ELR (cell line): Measurements from ENCODE around the gene EML6.
"Not testable (repeated sequence)": the region's sequence is repeated elsewhere in the genome, so short reads cannot be mapped to it uniquely, and the experiment has no call there.

ENCODE experiments used
- DNase-seq: peaks from one replicate; pipeline ENCODE4 v3.0.0-alpha.2; 2015; ENCODE audit warnings: low read depth

The EML6 gene

GRCh38 chr2:54967269-54967668 lies 243.8 kb downstream of the EML6 start:
- DNase-seq: no peak

DNA sequence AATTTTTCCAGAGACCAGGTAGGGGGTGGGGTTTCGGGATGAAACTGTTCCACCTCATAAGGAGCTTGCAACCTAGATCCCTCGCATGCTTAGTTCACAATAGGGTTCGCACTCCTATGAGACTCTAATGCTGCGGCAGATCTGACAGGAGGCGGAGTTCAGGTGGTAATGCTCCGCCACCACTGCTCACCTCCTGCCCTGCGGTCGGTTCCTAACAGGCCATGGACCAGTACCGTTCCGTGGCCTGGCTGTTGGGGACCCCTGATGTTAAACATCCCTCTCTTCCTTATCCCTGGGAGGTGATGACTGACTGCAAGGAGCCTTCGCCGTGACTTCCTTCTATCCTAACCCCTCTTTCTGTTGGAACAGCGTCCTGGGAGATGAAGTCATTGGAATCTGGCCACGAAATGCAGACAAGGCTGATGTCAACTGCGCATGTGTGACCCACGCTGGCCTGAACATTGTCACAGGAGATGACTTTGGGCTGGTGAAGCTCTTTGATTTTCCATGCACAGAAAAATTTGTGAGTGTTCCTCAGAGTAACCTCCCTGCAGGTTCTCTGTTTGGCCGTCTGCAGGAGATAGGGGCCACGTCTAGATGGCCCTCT lies 244.4 kb downstream of the EML6 start:
- no peak for DNase-seq

GRCh38 chr2:54968561-54969218 lies 245.2 kb downstream of the EML6 start:
- DNase-seq: no peak

GRCh38 chr2:54969295-54969939 lies 246.0 kb downstream of the EML6 start:
- no peak for DNase-seq

DNA sequence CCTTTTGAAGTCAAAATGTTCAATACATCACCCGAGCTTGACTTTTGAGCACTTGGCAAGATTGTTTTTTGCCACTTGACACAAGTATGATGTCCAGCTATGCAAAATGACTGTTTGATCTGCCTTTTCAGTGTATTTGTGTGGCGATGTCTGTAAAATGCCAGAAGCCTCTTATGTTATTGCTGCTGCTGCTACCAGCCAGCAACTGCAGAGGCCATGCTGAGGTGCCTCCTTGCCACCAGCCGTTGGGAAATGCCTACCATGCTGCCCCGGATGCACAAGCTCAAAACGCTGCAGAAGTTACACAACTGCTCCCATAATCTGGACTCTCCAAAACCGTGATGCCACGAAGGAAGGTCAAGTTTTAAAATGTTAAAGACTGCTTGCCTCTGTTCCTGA lies 246.5 kb downstream of the EML6 start:
- DNase-seq: no peak

- DNase-seq: no peak
These were observed 251.7 kb downstream of the EML6 start for GRCh38 chr2:54975175-54975574.

GRCh38 chr2:54975598-54976492 lies 252.4 kb downstream of the EML6 start:
- no peak for DNase-seq

DNA sequence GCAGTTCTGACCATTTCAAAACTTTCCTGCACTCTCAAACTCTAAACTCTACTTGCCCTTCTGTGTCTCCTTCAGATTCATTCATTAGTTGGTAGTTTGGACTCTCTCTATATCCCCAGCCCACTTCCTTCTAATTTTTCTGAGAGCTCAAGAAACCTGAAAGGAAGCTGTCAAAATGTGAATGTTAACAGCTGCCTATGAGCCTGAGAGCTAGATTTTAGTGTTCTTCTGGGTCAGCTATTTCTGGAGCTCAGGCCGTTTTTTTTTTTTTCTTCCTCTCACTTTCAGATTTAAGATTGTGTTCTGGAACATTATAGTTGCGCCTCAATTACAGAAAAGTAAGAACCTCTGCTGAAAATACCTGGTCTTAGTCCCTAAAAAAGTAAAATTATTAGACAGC lies 253.7 kb downstream of the EML6 start:
- no peak for DNase-seq

DNA sequence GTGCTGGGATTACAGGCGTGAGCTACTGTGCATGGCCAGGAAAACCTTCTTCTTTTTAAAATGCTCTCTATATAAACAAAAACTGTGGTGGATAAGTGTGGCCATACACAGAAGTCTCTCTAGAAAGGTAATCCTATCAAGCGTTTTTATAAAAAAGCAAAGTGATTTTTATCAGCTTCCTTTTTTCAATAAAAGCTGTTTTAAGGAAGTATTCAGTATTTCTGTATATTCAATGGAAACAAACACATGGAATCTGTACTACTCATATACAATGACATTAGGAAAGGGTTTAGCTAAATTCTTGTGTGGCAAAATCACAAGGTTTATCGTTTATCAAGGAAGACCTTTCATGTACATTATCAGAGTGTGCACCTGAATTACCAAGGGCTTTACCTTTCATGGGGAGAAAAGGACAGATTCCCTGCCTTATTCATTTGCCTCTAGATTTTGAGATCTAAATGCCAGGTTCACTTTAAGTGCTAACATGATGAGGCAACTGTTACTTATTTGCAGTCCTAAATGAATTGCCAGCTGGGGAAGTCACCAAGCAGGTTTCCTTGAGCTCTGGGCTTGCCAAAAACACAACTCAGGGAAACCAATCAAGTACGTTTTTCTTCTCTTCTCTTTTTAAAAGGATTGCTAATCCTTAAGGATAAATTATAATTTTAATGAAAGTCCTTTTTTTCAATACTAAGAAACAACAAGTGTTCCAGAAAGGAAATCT lies 256.0 kb downstream of the EML6 start:
- DNase-seq: no peak

DNA sequence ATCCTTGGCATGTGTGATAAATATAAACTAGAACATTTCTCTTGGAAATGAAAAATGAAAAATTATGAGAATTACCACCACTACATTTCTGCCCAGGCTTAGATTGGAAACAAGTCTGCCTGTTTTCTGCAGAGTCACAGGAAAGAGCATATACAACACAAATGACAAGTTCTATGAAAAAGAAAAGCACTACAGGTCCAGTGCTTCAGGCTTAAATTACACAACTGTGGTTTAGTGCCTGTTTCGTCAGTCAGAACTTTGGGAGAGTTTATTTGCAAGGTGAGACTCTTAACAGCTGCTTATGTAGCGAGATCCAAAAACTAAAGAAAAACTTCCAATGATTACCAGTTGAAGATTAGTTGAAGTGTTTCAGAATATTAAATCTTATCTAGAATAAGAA lies 257.9 kb downstream of the EML6 start:
- no peak for DNase-seq

- DNase-seq: peak; percentile 83
These were observed 260.1 kb downstream of the EML6 start for GRCh38 chr2:54983345-54984220.

DNA sequence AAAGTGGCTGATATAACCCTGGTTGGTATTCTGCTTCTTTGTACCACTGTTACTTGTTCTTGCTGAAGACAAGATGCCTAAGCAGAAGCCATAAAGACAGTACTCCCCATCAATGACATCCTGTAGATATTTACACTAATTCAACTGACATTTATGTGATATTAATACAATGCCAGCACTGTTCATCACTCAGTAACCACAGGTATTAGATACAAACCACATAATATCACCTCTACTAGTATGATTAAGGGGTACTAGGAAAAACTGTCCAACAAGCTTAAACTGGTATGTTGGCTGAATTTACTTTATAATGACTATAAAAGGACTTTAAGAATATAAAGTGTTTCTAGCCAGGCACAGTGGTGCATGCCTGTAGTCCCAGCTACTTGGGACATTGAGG lies 261.0 kb downstream of the EML6 start:
- peak; percentile 64 for DNase-seq

- no peak for DNase-seq
These were observed 262.8 kb downstream of the EML6 start for GRCh38 chr2:54986264-54986663.

- DNase-seq: no peak
These were observed 265.1 kb downstream of the EML6 start for GRCh38 chr2:54988612-54989011.

DNA sequence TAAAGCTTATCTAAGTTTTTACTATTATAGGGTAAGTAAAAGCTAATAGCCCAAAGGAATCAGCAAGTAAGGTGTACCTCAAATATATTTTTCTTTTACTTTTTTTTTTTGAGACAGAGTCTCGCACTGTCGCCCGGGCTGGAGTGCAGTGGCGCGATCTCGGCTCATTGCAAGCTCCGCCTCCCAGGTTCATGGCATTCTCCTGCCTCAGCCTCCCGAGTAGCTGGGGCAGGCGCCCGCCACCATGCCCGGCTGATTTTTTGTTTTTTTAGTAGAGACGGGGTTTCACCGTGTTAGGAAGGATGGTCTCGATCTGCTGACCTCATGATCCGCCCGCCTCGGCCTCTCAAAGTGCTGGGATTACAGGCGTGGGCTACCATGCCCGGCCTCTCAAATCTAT lies 267.2 kb downstream of the EML6 start:
- DNase-seq: not testable (repeated sequence)

DNA sequence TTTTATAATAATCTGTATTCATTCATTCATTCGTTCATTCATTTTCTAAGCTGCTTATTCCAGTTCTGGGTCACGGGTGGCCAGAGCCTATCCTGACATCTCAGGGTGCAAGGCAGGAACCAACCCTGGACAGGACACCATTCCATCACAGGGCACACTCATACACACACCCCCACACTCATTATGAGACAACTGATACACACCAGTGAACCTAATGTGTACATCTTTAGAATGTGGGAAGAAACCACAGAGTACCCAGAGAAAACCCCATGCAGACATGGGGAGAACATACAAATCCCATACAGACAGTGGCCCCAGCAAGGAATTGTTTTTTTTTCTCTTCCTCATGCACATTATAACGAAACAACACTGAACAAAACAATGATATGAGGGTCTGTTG lies 272.1 kb downstream of the EML6 start:
- DNase-seq: no peak

- DNase-seq: no peak
These were observed 274.4 kb downstream of the EML6 start for GRCh38 chr2:54997826-54998225.

GRCh38 chr2:54999182-54999581 lies 275.7 kb downstream of the EML6 start:
- peak; percentile 55 for DNase-seq

DNA sequence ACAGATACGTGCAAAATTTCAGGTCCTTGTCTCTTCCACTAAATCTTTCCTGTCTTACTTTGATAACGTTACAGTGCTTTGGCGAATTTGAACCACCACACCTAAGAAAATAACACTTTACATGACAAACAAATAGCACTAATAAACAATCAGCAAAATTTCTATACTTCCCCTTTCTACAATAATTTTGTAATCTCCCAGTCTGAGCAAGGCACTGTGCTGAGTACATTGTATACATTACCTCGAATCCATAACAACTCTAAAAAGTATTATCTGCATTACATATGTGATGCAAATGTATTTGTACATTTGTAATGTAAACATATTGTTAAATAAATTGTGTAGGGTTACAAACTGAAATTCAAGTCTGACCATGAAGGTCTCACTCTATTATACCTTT lies 276.9 kb downstream of the EML6 start:
- no peak for DNase-seq

- DNase-seq: peak; percentile 30
These were observed 278.3 kb downstream of the EML6 start for GRCh38 chr2:55001716-55002115.
